Heart right ventricle (tissue), 16 donors: ENCODE measurements around the gene TSNAX. TPM values are rescaled to one million over a fixed set of nuclear protein-coding genes. Genes with fewer than 3 reads are reported as not detected.
"Not testable (repeated sequence)": the region's sequence is repeated elsewhere in the genome, so short reads cannot be mapped to it uniquely, and the experiment has no call there.

Experiments used
- ATAC-seq, 8 donors: fragments of 200-7000 bp; cut with Tn5 transposase; one replicate each; pipeline ENCODE4 v1.9.1; 2020; ENCODE audit warnings: mild to moderate bottlenecking in 8 of 8, moderate library complexity in 8 of 8, moderate number of reproducible peaks in 1 of 8
- DNase-seq, 2 donors: peaks; one replicate each; pipeline ENCODE4 v3.0.0-alpha.2; 2020
- H3K27ac ChIP-seq, 10 donors: fragments of 200-600 bp; sonication (generic) in 2 of 10; one replicate each; pipeline versions ENCODE4 v1.5.0 to v1.8.0; 2020 to 2022; ENCODE audit warnings: mild to moderate bottlenecking in 3 of 10
- H3K27me3 ChIP-seq, 7 donors: fragments of 200-600 bp; one replicate each; pipeline ENCODE4 v1.8.0; 2021 to 2022; ENCODE audit warnings: mild to moderate bottlenecking in 2 of 7
- H3K36me3 ChIP-seq, 9 donors: fragments of 200-600 bp; sonication (generic) in 1 of 9; one replicate each; pipeline versions ENCODE4 v1.5.0 to v1.8.0; 2020 to 2022; ENCODE audit warnings: mild to moderate bottlenecking in 2 of 9
- H3K4me1 ChIP-seq, 9 donors: fragments of 200-600 bp; sonication (generic) in 1 of 9; one replicate each; pipeline versions ENCODE4 v1.5.0 to v1.8.0; 2020 to 2022; ENCODE audit warnings: mild to moderate bottlenecking in 4 of 9
- H3K4me3 ChIP-seq, 10 donors: fragments of 200-600 bp; sonication (generic) in 2 of 10; one replicate each; pipeline versions ENCODE4 v1.5.0 to v1.8.0; 2020 to 2022; ENCODE audit warnings: mild to moderate bottlenecking in 7 of 10, moderate library complexity in 2 of 10
- H3K9me3 ChIP-seq, 11 donors: fragments of 200-600 bp in 10 of 11; sonication (generic) in 2 of 11; one replicate each; pipeline versions ENCODE4 v1.5.0 to v1.8.0; 2013 to 2022; ENCODE audit warnings: mild to moderate bottlenecking in 2 of 11, control low read depth in 1 of 11, moderate library complexity in 1 of 11
- WGBS, 2 donors: extraction: QIAGEN DNeasy Blood & Tissue Kit; methylation state at CpG; one replicate each; pipeline ENCODE4 v1.1.7; 2013; ENCODE audit warnings: inconsistent platforms in 1 of 2; 5-methylcytosine and 5-hydroxymethylcytosine counted together
- intact Hi-C, 10 donors: fragments of 100-400 bp; cut with DNase I; formaldehyde crosslinking; loops; one replicate each; pipeline versions ENCODE4 v1.11.1 to v1.14.2; 2022
- polyA plus RNA-seq, 2 donors: library from polyadenylated mRNA; stranded (reverse); fragments of 200-250 nt; gene quantifications; one replicate each; pipeline ENCODE4 v1.2.3, GENCODE V29; 2013
- total RNA-seq, 10 donors: library from RNA; stranded (reverse); fragmentation: NEBNext Ultra II Directional in 3 of 10; extraction: Animal tissue kit (Norgen Biotek cat#: 25700) in 3 of 10; gene quantifications; one replicate each; pipeline versions ENCODE4 v1.2.1 to v1.2.4, GENCODE V29; 2021 to 2023
- TF ChIP-seq, protein P1 (sequence below), 9 donors: fragments of 200-600 bp; sonication (generic) in 2 of 9; IDR thresholded peaks; one replicate each; pipeline versions ENCODE4 v1.5.0 to v1.8.0; 2021 to 2022; ENCODE audit warnings: antibody characterized with exemption in 9 of 9, mild to moderate bottlenecking in 5 of 9, moderate library complexity in 1 of 9
- donor health status: Arrhythmogenic right ventricular cardiomyopathy.
- donor health status: ischemic (EF 13 %, LVEDD 7.1; RV severe dilation, severe dysfunction).
- donor health status: healthy with polysubstance abuse.
- donor health status: DM: no; HTN: yes; CAD: no.
- donor health status: DM: no; HTN: no; CAD: no.
- donor health status: ischemic (EF 25% LVEDD 6.9; RV normal size, moderate dysfunction).
- donor health status: ischemic (EF 25% LVEDD 5.7; RV mildly dilated, moderate dysfunction).
- donor health status: healthy.
- donor health status: DM: yes; HTN: yes; CAD: no.
- donor health status: Ischemic cardiomyopathy.
- donor health status: ischemic (EF 35%, LVEDD 5.7; RV mildly dilated, moderate dysfunction).
- donor health status: nonischemic (EF 11% LVEDD 7.7; RV severe dilation, severe dysfunction).
- donor health status: DM: yes; HTN: yes; CAD: no.
- donor health status: PGD.
- donor health status: ischemic (EF 29% LVEDD 5.4; RV normal size, mild dysfunction).
- donor health status: nonischemic (EF 23%, LVEDD 6.1; RV moderate dilation, normal function).

Gene TSNAX
- total and polyA plus RNA-seq, 12 donors = 11.8 to 37.9 (median 32.0) TPM

DNA sequence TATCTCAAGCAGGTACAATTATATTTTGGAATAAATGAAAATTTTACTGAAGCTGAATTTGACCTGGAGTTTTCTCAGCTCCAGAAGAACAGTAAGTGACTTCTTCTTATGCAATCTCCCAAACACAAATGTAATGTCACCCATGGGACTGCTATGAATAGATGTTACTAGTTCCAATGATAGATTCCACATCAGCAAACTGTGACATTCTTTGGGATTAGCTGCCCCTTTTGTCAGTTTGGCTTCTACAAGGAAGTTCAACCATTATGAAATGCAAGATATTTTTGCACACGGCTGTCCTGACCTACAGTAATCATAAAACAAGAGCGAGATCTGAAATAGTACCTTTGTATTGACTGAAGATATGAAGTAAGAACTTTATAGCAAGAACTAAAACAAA lies 27.8 kb upstream of the TSNAX start:
- no peaks in the 10 kb centered on the region for H3K4me1 ChIP-seq
- no peak overlapping the region for H3K4me3 ChIP-seq
- DNase-seq = no peak
- ATAC-seq = peak in 1 of 8 donors; percentile 20
- TF ChIP-seq, protein P1, sequence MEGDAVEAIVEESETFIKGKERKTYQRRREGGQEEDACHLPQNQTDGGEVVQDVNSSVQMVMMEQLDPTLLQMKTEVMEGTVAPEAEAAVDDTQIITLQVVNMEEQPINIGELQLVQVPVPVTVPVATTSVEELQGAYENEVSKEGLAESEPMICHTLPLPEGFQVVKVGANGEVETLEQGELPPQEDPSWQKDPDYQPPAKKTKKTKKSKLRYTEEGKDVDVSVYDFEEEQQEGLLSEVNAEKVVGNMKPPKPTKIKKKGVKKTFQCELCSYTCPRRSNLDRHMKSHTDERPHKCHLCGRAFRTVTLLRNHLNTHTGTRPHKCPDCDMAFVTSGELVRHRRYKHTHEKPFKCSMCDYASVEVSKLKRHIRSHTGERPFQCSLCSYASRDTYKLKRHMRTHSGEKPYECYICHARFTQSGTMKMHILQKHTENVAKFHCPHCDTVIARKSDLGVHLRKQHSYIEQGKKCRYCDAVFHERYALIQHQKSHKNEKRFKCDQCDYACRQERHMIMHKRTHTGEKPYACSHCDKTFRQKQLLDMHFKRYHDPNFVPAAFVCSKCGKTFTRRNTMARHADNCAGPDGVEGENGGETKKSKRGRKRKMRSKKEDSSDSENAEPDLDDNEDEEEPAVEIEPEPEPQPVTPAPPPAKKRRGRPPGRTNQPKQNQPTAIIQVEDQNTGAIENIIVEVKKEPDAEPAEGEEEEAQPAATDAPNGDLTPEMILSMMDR (IDR thresholded peaks at IDR 0.05) = no peak
- intact Hi-C loops = no loop called here
- H3K9me3 ChIP-seq = peaks cover 0 to 26% (median 12%) of the 10 kb centered on the region in 11 donors
- WGBS, 2 donors = 71 to 85% methylated on average over 2 of the region's 2 CpGs
- H3K27me3 ChIP-seq = no peaks in the 10 kb centered on the region
- H3K27ac ChIP-seq = no peak overlapping the region
- peaks cover 0 to 4% (median 0%) of the 10 kb centered on the region in 9 donors for H3K36me3 ChIP-seq

DNA sequence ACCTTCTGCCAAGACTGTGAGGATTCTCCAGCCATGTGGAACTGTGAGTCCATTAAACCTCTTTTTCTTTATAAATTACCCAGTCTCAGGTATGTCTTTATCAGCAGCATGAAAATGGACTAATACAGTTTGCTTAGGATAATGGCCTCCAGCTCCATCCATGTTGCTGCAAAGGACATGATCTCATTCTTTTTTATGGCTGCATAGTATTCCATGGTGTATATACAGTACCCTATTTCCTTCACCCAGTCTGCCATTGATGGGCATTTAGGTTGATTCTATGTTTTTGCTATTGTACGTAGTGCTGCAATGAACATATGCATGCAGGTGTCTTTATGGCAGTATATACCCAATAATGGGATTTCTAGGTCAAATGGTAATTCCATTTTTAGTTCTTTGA lies 25.3 kb upstream of the TSNAX start:
- H3K27ac ChIP-seq, ATAC-seq, H3K27me3 ChIP-seq, intact Hi-C loops, H3K4me3 ChIP-seq, H3K36me3 ChIP-seq, H3K4me1 ChIP-seq, DNase-seq: not testable (repeated sequence)
- peaks cover 0 to 24% (median 12%) of the 10 kb centered on the region in 11 donors for H3K9me3 ChIP-seq
- WGBS, 2 donors = 96 to 97% methylated on average over 1 of the region's 1 CpG

DNA sequence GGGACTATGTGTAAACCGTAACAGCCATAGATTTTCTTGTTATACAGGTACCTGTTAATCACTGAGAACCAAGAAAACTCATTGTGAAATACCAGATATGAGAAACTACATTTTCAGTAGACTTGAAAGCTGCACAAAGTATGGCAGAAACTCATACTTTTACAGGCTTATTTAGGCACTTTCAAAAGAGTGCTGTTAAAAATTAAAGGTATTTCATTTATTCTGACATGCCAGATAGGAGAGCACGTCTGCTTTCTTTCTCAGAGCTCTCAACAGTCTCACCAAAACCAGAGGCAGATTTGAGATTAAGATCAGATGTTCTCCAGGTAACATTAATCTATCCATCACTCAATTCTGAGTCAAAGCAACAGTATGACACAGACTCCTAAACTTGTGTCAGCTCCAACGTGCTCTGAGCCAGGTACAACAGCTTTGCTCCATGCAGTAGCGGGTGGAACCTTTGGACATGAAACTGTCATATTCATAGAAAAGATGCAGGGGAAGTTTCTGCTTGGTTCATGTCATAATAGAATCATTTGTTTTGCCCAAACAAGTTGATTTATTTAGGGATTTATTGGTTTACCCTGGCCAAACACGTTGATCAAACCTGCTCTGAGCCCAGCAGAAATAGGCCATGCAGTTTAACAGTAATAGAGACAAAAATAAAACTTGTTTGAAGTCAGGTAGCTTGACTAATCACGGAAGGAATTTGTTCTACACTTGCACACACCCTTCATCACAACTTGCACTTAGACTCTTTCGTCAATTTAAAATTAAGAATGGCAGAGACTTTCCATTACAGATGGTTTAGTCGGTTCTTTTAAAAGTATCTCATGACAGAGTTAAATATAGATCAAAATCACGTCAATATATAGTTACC lies 20.8 kb upstream of the TSNAX start:
- TF ChIP-seq, protein P1 (IDR thresholded peaks at IDR 0.05) = no peak
- H3K4me1 ChIP-seq = peaks cover 0 to 9% (median 0%) of the 10 kb centered on the region in 9 donors
- no peaks in the 10 kb centered on the region for H3K27me3 ChIP-seq
- intact Hi-C loops = no loop called here
- H3K27ac ChIP-seq = no peak overlapping the region
- H3K9me3 ChIP-seq = no peaks in the 10 kb centered on the region
- no peak overlapping the region for H3K4me3 ChIP-seq
- no peaks in the 10 kb centered on the region for H3K36me3 ChIP-seq
- DNase-seq = no peak
- ATAC-seq = peak in 1 of 8 donors; percentile 31
- 73 to 74% methylated on average over 9 of the region's 9 CpGs for WGBS, 2 donors

DNA sequence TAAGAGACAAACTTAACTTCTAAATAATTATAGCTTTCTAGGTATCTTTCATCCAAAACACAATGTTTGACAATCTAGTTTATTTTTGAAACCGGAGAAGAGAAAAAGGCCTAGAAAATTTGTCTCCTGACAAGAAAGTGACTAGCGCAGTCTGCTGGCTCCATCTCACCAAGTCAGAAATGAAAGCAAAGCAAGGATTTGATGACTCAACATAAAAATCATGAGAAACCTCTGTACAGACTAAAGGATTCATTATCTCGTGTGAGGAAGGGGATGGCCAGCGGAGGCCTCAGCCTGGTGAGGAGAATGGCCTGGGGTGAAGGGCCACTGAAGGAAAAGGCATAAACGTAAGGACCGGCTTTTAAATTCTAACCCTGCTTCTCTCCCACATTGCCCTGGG lies 20.0 kb upstream of the TSNAX start:
- Histone ChIP-seq H3K27ac (no peak overlapping the region), H3K9me3 (no peaks in the 10 kb centered on the region), H3K4me1 (peaks cover 0 to 12% (median 0%) of the 10 kb centered on the region in 9 donors), H3K4me3 (no peak overlapping the region), H3K36me3 (no peaks in the 10 kb centered on the region), H3K27me3 (no peaks in the 10 kb centered on the region)
- WGBS, 2 donors = 81 to 85% methylated on average over 6 of the region's 6 CpGs
- DNase-seq = no peak
- intact Hi-C loops = no loop called here
- no peak for ATAC-seq
- TF ChIP-seq, protein P1 (IDR thresholded peaks at IDR 0.05) = no peak

DNA sequence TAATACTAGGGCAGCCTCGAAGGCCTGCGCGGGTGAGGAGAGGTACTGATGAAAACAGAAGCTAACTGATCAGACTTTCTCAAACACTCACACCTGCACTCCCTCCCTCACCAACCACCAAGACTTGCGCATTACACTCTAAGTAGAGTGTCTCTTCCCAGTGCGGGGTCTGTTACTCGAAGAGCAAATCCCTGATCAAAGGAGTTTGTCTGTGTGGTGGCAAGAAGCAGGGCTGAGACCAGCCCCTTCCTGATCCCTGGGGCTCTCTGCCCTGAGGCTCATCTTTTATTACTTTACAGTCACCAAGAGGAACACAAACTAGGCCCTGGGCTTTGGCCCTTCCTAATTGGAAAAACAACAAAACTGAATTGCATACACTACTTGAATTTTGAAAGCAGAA lies 19.5 kb upstream of the TSNAX start:
- H3K9me3 ChIP-seq = no peaks in the 10 kb centered on the region
- intact Hi-C loops = no loop called here
- H3K27ac ChIP-seq = no peak overlapping the region
- no peaks in the 10 kb centered on the region for H3K27me3 ChIP-seq
- WGBS, 2 donors = 82% methylated on average over 6 of the region's 6 CpGs
- TF ChIP-seq, protein P1 (IDR thresholded peaks at IDR 0.05) = no peak
- H3K4me1 ChIP-seq = peaks cover 0 to 12% (median 0%) of the 10 kb centered on the region in 9 donors
- no peaks in the 10 kb centered on the region for H3K36me3 ChIP-seq
- DNase-seq = no peak
- H3K4me3 ChIP-seq = no peak overlapping the region
- no peak for ATAC-seq
